HG02678 (cell line): Measurements from ENCODE around the gene SLC6A3.
"Not testable (repeated sequence)": the region's sequence is repeated elsewhere in the genome, so short reads cannot be mapped to it uniquely, and the experiment has no call there.

ENCODE experiments used
- ATAC-seq: cut with Tn5 transposase; IDR thresholded peaks from one replicate; pipeline ENCODE4 v1.9.1; 2021; ENCODE audit warnings: mild to moderate bottlenecking, moderate library complexity; ENCODE audit not compliant: unreplicated experiment

Gene SLC6A3

DNA sequence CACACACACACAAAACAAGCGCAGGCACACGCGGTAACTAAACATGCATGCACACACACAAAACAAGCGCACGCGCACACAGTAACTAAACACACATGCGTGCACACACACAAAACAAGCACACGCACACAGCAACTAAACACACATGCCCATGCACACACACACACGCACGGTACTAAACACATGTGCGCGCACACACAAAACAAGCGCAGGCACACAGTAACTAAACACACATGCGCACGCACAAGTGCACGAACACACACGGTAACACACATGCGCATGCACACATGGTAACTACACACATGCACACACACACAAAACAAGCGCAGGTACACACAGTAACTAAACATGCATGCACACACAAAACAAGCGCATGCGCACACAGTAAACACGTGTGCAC lies 19.9 kb upstream of the SLC6A3 start:
- ATAC-seq: no peak

DNA sequence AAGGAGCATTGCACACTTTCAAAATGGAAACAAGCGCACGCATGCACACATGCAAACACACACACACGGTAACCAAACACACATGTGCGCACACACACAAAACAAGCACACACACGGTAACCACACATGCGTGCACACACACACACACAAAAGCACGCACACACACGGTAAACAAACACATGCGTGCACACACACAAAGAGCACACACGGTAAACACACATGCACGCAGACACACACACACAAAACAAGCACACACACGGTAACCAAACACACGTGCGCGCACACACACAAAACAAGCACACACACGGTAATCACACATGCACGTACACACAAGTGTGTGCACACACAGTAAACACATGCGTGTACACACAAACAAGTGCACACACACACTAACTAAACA lies 19.3 kb upstream of the SLC6A3 start:
- no peak for ATAC-seq

DNA sequence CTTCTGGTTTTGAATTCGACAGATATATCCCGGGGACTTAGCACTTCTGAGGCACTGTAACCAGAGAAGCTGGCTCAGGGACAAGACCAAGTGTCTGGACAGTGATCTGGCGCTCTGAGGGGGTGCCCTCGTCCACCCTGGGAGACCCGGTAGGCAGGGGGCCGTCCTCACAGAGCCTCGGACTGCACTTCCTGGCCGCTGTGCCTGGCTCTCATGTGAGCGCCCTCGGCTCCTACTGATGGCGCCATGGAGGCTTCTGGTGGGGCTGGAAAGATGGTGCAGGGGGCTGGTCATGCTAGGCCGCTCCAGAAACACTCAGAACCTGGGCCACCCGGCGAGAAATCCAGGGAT lies 18.8 kb upstream of the SLC6A3 start:
- ATAC-seq: no peak

DNA sequence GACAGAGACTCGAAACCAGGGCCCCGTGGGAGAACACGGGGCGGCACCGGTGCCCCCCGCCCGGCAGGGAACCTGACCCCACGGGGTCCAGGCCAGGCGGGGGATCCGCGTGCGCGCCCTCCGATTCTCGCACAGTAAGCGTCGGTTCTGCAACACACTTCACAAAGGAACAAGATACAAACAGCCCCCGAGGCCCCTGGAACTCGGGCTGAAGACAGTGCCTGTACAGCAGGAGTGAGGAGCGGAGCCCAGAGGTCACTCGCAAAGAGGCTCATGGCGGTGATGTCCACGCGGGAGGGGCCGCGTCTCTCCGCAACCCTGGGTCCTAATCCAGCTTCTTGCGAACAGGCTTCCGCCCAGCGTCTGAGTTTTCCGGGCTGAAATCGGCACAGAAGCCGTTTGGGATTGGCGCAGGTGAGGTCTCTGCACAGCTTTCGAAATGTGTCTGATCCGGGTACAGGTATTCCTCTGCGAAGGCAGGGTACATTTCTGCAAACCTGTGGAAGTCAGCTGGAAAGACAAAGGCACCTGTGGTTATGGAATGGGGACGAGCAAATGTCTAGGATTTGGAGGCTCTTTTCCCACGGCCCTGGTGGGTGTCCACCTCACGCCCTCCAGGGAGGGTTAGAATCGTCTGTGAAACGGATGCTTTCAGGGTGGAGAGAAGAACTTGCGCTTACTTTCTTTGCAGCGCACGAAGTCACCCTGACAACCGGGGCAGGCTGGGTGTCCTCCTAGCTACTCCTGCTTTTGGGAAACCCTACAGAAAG lies 18.3 kb upstream of the SLC6A3 start:
- no peak for ATAC-seq

DNA sequence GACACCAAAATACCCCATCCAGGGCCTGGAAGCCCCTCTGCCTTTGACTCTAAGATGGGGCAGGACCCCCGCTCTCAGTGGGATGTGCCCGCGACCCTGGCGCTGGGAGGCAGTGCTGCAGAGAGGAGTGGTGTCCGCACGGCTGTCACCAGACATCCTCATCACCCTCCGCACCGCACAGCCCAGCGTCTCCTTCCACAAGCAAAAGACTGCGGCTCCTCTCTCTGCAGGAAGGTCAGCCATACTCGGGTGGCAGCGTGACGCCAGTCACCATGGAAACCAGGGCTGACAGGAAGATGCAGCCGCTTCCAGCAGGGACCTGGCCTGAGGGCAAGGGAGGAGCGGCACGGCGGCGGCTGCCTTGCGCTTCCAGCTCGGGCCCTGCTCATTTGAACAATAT lies 17.1 kb upstream of the SLC6A3 start:
- ATAC-seq: no peak

DNA sequence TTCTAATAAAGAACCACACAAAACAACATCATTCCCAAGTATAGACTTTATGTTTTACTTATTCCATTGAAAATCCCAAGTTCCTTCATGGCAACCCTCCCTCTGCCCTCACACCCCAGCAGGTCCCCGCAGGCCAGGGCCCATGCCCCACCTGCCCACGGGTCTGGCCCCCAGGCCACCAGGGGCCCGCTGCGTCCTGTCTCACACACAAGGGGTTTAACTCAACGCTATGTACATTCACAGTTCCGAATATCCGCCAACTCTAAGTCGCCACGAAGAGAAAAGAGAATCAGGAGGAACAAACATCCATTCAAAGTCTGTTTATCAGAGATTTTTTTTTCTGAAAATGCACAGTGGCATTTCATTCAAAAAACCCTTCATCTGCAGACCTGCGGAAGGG lies 16.2 kb upstream of the SLC6A3 start:
- ATAC-seq: no peak

DNA sequence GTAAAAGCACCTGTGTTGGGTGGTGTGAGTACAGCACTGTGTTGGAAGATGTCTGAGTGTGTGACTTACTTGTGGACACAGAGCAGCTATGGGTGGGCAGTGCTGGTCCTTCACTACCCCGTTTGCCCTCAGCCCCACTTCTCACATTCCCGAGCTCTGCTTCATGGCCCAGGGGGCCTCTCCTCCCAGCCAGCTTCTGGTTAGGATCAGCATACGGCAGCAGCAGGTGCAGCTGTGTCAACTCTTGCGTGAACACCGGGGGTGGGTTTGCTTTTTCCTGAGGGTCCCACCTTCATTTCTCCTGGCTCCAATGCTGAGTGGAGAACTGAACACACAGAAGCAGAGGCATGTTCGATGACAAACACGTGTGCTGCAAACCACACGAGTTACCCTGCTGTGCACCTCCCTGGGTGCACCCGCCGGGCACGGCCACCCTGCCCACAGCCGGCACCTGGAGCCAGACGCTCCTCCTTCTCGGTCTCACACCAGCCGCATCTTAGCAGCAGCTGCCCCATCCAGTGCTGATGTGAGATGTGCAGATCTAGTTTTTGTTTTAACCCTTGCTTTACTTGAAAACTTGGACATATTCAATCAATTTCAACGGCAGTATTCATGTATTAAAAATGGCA lies 14.9 kb upstream of the SLC6A3 start:
- no peak for ATAC-seq

DNA sequence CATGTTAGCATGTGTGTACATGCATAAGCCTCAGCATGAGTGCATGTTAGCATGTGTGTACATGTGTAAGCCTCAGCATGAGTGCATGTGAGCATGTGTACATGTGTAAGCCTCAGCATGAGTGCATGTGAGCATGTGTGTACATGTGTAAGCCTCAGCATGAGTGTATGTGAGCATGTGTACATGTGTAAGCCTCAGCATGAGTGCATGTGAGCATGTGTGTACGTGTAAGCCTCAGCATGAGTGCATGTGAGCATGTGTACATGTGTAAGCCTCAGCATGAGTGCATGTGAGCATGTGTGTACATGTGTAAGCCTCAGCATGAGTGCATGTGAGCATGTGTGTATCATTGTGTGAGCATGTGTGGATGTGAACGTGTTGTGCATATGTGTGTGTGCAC lies 14.2 kb upstream of the SLC6A3 start:
- ATAC-seq: not testable (repeated sequence)

DNA sequence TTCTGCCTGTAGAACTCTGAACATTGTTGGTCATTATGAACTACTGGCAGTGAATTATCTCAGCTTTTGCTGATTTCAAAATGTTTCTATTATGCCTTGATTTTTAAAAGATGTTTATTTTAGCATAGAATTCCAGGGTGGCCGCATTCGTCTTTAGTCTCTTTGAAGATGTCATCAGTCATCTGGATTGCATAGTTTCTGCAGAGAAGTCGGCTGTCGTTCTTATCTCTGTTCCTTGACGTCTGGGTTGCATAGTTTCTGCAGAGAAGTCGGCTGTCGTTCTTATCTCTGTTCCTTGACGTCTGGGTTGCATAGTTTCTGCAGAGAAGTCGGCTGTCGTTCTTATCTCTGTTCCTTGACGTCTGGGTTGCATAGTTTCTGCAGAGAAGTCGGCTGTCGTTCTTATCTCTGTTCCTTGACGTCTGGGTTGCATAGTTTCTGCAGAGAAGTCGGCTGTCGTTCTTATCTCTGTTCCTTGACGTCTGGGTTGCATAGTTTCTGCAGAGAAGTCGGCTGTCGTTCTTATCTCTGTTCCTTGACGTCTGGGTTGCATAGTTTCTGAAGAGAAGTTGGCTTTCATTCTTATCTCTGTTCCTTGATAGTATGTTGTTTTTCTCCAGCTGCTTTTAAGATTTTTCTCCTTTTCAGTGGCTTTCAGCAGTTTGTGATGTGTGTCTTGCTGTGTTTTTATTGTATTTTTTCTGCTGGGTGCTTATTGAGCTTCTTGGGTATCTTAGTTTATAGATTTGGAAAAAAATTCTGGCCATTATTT lies 11.1 kb upstream of the SLC6A3 start:
- ATAC-seq: not testable (repeated sequence)

DNA sequence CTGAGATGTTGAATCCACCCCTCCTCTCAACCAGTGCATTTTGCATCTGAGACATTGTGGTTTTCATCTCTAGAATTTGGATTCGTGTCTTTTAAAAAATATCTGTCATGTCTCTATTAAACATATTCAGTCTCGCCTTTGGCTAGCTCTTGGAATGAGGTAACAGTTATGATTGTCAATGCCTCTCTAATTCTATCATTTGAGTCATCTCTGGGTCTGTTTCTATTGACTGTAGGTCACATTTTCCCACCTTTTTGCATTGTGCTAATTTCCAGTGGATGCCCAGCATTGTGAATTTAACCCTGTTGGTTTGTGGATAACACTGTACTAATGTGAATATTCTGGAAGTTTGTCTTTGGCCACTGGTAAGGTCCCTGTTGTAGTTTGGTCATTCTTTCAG lies 8.4 kb upstream of the SLC6A3 start:
- no peak for ATAC-seq

DNA sequence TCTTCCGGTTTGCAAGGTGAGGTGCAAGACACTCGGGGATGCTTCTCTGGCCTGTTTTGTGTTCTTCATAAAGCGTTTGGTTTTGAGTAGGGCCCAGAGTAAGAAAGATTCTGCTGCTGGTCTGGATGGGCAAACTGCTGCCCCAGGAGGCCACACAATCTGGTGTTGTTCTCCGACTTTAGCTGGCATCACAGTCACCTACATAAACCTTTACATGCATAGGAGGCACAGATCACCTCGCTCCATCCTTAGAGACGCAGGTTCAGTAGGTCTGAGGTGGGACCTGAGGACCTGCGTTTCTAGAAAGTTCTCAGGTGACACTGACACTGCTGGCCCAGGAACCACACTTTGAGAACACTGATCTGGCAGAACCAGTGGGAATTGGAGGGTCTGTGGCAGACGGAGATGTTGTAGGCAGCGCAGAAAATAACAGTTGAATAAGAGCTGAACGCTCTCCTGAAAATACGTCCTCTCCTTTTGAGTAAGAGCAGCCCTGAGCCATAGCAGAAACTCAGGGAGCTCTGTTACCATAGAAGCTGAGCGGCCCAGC lies 3.9 kb upstream of the SLC6A3 start:
- ATAC-seq: no peak

DNA sequence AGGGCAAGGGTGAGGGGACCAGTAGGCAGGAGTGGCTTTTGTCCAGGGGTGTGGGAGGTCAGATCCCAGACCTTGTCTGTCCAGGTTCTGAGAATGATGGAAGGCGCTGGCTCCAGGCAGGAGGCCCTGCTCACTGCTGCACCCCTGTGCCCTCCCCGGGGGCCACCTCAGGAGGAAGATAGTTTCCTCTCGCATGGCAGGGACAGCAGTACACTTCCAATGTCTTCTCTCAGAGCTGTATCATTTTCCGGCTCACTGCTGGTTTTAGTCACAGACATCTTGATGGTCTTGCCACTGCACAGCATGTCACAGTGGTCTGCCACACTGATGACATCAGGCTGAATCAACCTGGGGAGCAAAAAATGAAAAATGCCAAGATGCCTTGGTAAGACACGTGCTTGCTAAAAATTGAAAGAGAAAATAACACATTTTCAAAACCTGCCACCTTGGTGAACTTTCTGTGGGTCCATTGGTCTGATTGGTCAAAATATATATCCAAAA lies 3.3 kb upstream of the SLC6A3 start:
- no peak for ATAC-seq

DNA sequence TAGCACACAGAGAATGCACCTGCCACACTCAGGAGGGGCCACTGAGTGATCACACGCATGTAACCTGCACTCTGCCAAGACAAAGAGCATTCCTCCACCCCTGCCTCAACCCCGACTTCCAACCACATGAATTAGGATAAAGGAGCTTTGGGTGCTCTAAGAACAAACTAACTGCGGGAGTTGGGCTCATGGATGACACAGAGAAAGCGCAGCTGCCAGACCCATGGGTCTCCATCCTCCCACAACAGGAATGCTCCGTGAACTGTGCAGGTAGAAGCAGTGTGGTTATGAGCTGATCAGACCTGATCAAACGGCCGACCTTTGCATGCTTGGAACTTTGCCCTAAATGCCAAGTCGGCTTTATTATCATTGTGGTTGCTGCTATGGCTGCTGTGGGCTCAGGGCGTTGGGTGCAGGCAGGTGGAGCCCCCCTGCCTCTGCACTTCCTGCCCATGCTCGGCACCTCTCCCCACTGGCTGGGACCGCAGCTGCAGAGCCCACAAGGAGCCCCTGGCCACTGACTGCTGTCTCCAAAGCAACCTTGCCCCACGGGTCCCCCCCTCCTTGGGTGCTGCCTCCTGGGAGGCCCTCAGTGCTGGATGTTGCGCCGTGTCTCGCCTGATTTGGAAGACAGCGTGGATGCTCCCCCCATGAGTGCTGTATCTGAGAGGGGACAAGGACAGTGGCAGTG lies 2.6 kb upstream of the SLC6A3 start:
- no peak for ATAC-seq

DNA sequence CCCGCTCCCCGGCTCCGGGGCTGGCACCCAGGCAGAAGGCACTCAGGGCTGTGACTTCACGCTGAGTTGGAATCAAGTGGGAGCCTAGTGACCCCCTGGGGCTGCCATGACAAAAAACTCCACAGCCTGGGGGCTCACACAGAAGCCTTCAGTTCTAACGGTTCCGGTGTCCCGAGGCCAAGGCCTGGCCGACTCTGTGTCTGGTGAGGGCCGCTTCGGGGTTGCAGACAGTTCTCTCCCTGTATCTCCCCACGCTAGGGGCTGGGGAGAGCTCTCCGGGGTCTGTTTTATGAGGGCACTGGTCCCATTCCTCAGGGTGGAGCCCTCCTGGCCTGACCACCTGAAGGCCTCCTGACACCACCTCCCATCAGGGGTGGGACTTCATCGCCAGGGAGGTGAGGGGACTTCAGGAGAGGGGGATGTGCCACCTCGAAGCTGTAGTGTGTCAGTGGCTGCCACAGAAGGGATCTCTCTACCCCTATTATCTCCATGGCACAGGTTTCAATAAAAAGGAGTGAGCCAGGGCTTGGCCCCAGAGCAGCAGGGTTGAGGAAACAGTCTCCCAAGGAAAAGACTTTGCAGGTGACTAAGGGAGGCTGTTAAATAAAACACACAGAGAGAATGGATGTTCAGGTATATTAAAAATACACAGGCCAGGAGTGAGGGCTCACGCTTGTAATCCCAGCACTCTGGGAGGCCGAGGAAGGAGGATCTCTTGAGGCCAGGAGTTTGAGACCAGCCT lies 1.5 kb upstream of the SLC6A3 start:
- ATAC-seq: no peak

DNA sequence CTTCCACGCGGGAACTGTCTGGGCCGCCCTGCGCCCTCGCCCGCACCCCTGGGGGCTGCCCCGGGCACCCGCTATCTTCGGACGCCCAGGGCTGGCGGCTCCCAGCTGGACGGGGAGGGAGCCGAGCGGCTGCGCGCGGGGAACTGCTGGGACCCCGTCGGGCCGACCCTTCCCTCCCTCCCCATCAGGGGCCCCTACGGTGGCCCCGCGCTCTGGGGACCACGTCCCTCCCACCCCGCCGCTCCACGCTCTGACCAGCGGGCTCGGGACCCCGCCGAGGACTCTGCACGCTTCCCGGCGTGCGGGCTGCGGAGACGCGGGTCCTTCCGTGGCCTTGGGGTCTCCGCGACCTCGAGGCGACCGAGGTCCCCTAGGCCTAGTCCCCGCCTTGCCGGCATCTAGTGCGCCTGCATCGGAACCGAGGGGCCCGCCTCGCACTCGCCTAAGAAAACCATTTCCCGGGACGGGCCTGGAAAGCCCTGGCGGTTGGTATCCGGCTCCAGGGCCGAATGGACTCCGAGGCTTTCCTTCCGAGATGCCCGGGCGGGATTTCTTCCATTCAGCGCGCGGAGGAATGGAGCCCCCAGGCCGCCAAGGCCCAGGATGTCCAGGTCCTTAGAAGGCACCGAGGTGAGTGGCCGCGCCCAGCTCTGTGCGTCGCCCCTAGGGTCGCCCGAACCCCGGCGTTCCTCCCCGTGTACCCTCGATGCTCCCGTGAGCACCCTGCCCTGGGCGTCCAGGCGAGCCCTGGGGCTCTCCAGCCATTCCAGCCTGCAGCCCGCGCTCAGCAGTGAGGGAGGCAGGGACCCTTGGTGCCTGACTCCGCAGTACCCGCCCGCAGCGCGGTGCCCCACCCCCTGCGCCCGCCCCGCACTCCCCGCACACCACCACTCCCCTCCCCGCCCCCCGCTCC lies 705 bp upstream of the SLC6A3 start:
- ATAC-seq: no peak

DNA sequence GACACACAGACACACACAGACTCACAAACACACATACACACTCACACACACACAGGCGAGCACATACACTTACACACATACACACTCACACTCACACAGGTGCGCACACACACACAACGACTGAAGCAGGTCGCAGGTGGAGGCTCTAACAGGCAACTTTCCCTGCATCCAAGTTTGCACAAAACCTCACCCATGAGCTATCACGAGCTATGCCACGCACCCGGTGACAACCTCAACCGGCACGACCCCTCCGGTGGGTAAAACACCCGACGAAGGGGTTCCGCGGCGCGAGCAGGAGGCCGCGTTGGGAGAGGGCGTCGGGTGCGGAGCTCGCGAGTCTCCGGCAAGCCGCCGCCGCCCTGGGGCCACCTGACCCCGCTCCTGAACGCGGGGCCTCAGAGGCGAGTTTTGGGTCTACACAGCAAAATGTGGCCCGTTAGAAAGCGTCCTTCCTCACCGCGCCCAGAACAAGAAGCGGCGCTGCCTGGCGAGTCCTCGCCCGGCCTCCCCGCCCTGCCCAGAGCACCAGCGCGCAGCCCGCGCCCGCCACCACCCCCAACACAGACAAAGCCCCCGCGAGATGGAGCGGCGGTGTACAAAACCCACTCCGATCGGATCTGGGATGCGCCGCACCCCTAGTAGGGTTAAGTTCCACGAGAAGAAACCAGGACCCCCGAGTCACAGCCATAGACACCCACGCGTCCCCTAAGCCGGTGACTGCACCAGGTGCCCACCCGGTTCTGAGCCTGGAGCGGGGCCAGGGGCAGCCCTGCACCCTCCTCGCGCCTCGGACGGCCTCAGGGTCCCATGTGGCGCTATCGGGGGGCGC lies 665 bp downstream of the SLC6A3 start:
- no peak for ATAC-seq

DNA sequence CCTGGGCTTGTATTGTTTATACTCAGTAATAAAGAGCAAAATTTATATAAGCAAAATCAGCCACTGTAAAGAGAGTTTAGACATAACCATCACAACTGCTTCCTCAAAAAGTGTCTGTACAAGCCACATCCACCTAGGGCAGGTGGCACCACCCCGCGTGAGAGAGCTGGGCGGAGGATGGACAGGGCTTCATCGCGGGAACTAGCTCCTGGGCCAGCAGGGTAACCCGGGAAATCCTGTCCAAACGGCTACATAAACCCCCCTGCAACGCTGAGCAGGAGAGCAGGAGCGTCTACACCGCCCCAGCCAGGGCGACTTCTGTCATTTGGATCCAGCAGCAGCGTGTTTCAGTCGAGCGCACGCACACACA lies 1.3 kb downstream of the SLC6A3 start:
- no peak for ATAC-seq

DNA sequence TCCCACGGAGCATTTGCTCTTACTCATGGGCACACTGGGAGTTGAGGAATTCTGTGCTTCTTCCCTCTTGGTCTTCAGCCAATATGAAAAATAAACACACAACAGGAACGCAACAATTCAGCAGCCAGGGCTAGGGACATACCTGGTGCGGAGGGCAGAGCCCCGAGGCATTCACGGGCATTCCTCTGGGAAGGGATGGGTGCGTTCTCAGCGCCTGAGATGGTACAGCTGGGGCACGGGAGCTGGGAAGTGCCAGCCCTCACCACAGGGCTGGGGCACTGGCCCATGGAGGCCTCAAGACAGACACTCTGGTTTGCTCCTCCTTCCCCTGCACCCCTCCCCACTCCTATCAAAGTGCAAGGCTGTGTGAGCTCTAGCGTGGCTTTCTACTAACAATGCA lies 2.1 kb downstream of the SLC6A3 start:
- ATAC-seq: no peak
